ENCODE results near the gene SERPINA5. TPM values are rescaled to one million over a fixed set of nuclear protein-coding genes. Genes with fewer than 3 reads are reported as not detected.
"Not testable (repeated sequence)": the region's sequence is repeated elsewhere in the genome, so short reads cannot be mapped to it uniquely, and the experiment has no call there.

The SERPINA5 gene
- polyA plus RNA-seq, 1 donor, result not detected

GRCh38 chr14:94598816-94599655, 17.8 kb downstream of the SERPINA5 start:
- no peak for DNase-seq (ENCODE audit: low read depth)

GRCh38 chr14:94599656-94600004, 18.4 kb downstream of the SERPINA5 start:
- DNase-seq (ENCODE audit: low read depth), result no peak

GRCh38 chr14:94600148-94600545, 18.9 kb downstream of the SERPINA5 start:
- DNase-seq (ENCODE audit: low read depth), result no peak

- DNase-seq (ENCODE audit: low read depth), result peak; percentile 16
Observed at GRCh38 chr14:94601884-94602391, 20.7 kb downstream of the SERPINA5 start.

GRCh38 chr14:94602722-94603121, 21.5 kb downstream of the SERPINA5 start:
- DNase-seq (ENCODE audit: low read depth), result no peak

GRCh38 chr14:94605361-94605760, 24.1 kb downstream of the SERPINA5 start:
- no peak for DNase-seq (ENCODE audit: low read depth)

GRCh38 chr14:94608966-94609365, 27.7 kb downstream of the SERPINA5 start:
- not testable (repeated sequence) for DNase-seq (ENCODE audit: low read depth)

- no peak for DNase-seq (ENCODE audit: low read depth)
Observed at GRCh38 chr14:94611179-94611578, 30.0 kb downstream of the SERPINA5 start.

- DNase-seq (ENCODE audit: low read depth), result no peak
Observed at GRCh38 chr14:94612174-94612573, 30.9 kb downstream of the SERPINA5 start, which contains the start of gene SERPINA3. Gene SERPINA3 (plus strand): TSS chr14:94612391. CDS start chr14:94614442, 2,051 bp downstream.

GRCh38 chr14:94612580-94613554, 31.6 kb downstream of the SERPINA5 start:
- DNase-seq (ENCODE audit: low read depth), result no peak

- DNase-seq (ENCODE audit: low read depth), result no peak
Observed at GRCh38 chr14:94613720-94614644, 32.8 kb downstream of the SERPINA5 start.

- DNase-seq (ENCODE audit: low read depth), result no peak
Observed at GRCh38 chr14:94614802-94615201, 33.6 kb downstream of the SERPINA5 start.

- DNase-seq (ENCODE audit: low read depth), result no peak
Observed at GRCh38 chr14:94615254-94615653, 34.0 kb downstream of the SERPINA5 start.

- no peak for DNase-seq (ENCODE audit: low read depth)
Observed at GRCh38 chr14:94615823-94616570, 34.8 kb downstream of the SERPINA5 start.

- DNase-seq (ENCODE audit: low read depth), result no peak
Observed at GRCh38 chr14:94617366-94617941, 36.2 kb downstream of the SERPINA5 start.

- DNase-seq (ENCODE audit: low read depth), result no peak
Observed at GRCh38 chr14:94617988-94618822, 37.0 kb downstream of the SERPINA5 start.

GRCh38 chr14:94619297-94619696, 38.1 kb downstream of the SERPINA5 start:
- DNase-seq (ENCODE audit: low read depth), result no peak

- DNase-seq (ENCODE audit: low read depth), result no peak
Observed at GRCh38 chr14:94620597-94620996, 39.4 kb downstream of the SERPINA5 start.

All from forelimb muscle (tissue), 1 donor.